ENCODE data around the gene HLCS. TPM values are rescaled to one million over a fixed set of nuclear protein-coding genes. Genes with fewer than 3 reads are reported as not detected.
A peak's percentile ranks its signal among the peaks of the same experiment; 100 is the strongest.

The HLCS gene
- total RNA-seq, 1 donor from 2014 or later, result 20.2 TPM

DNA sequence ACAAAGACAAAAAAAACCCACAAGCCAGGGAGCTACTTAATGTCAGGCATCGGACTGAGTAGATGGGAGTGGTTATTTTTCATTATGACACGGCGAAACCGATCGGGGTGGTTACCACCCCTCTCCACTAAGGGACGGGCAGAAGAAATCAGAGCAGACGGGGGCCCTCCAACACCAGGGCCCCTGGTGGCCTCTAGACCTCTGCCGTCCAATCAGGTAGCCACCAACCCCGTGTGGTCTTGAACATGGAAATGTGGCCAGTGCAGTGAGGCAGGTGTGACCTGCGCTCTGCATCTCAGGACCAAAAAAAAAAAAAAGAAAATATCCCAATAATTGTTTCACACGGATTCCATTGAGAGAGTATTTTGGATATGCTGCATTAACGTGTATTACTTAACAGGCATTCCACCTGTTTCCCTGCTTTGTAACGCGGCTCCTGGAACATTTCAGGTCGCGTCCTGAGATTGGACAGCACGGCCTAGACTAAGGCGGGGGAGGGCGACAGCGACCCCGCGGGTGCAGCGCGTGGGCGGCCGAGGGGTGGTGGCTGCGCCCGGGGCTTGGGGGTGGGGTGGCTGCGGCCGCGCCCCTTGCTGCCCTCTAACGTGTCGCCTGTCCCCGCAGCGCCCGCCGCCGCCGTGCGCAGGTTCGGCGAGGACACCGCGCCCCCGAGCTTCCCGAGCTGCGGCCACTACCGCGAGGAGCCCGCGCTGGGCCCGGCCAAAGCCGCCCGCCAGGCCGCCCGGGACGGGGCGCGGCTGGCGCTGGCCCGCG is 219.2 kb downstream of the HLCS start:
- no peak for TF ChIP-seq CTCF (IDR thresholded peaks at IDR 0.05; ENCODE audit: unreplicated experiment)
- DNase-seq (ENCODE audit: low spot score in 2 of 2, unreplicated experiment in 2 of 2), result peak in 1 of 2 experiments; percentile 46
- peaks cover 40% of the 10 kb centered on the region for H3K27me3 Mint-ChIP-seq (ENCODE audit: low read depth)

GRCh38 chr21:36745459-36745858 is 221.0 kb downstream of the HLCS start:
- peaks cover 33% of the 10 kb centered on the region for H3K4me1 Mint-ChIP-seq
- H3K9me3 Mint-ChIP-seq, result no peaks in the 10 kb centered on the region
- no peak overlapping the region for H3K4me3 Mint-ChIP-seq
- no peak for TF ChIP-seq CTCF (IDR thresholded peaks at IDR 0.05; ENCODE audit: unreplicated experiment)
- H3K27ac Mint-ChIP-seq, result no peak overlapping the region
- H3K36me3 Mint-ChIP-seq, result no peaks in the 10 kb centered on the region
- no peak for DNase-seq (ENCODE audit: low spot score in 2 of 2, unreplicated experiment in 2 of 2)
- peaks cover 40% of the 10 kb centered on the region for H3K27me3 Mint-ChIP-seq (ENCODE audit: low read depth)

More for the DNA sequence above, 219.2 kb downstream of the HLCS start:
- H3K4me3 Mint-ChIP-seq, result peak overlapping the region; percentile 70
- no peaks in the 10 kb centered on the region for H3K36me3 Mint-ChIP-seq
- no peaks in the 10 kb centered on the region for H3K9me3 Mint-ChIP-seq
- no peak overlapping the region for H3K27ac Mint-ChIP-seq
- peaks cover 42% of the 10 kb centered on the region for H3K4me1 Mint-ChIP-seq

DNA sequence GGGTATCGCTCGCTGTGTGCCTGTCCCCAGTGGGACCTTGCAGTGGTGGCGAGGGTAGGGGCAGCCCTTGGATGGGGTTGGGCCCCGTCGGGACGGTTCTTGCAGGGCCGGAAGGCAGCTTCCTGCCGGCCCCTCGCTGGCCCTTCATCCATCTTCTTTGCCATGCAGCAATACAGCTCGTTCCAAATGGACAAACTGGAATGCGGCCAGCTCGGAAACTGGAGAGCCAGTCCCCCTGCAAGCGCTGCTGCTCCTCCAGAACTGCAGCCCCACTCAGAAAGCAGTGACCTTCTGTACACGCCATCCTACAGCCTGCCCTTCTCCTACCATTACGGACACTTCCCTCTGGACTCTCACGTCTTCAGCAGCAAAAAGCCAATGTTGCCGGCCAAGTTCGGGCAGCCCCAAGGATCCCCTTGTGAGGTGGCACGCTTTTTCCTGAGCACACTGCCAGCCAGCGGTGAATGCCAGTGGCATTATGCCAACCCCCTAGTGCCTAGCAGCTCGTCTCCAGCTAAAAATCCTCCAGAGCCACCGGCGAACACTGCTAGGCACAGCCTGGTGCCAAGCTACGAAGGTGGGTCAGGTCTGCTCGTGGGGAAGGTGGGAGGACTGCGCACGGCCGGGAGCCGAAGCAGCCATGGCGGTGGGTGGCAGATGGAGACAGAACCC is 221.8 kb downstream of the HLCS start:
- Mint-ChIP-seq H3K4me3 (no peak overlapping the region), H3K9me3 (no peaks in the 10 kb centered on the region), H3K27ac (no peak overlapping the region), H3K27me3 (ENCODE audit: low read depth) (peaks cover 47% of the 10 kb centered on the region), H3K36me3 (no peaks in the 10 kb centered on the region), H3K4me1 (peaks cover 25% of the 10 kb centered on the region)
- no peak for DNase-seq (ENCODE audit: low spot score in 2 of 2, unreplicated experiment in 2 of 2)
- TF ChIP-seq CTCF (IDR thresholded peaks at IDR 0.05; ENCODE audit: unreplicated experiment), result no peak

- Mint-ChIP-seq H3K9me3 (no peaks in the 10 kb centered on the region), H3K4me3 (no peak overlapping the region), H3K27ac (no peak overlapping the region), H3K36me3 (no peaks in the 10 kb centered on the region), H3K27me3 (ENCODE audit: low read depth) (peaks cover 48% of the 10 kb centered on the region), H3K4me1 (peaks cover 20% of the 10 kb centered on the region)
- no peak for TF ChIP-seq CTCF (IDR thresholded peaks at IDR 0.05; ENCODE audit: unreplicated experiment)
- no peak for DNase-seq (ENCODE audit: low spot score in 2 of 2, unreplicated experiment in 2 of 2)
These were observed 222.3 kb downstream of the HLCS start for GRCh38 chr21:36744190-36744559.

DNA sequence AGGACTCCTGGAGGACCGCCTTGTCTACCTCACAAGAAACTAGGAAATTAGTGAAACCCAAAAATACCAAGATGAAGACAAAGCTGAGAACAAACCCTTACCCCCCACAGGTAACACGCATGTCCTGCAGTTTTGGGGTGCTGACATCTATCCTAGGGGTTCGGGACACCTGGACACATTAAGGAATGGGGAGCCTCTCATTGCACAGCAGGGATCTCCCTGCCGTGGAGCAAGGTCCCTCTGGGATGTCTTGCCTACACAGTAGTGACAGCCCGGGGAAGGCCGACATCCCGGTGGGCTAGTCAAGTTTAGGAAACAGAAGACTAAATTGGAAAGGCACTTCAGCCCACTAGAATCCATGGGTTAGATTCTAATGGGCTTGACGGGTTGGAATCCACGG is 223.0 kb downstream of the HLCS start:
- no peaks in the 10 kb centered on the region for H3K36me3 Mint-ChIP-seq
- peaks cover 15% of the 10 kb centered on the region for H3K4me1 Mint-ChIP-seq
- DNase-seq (ENCODE audit: low spot score in 2 of 2, unreplicated experiment in 2 of 2), result no peak
- H3K9me3 Mint-ChIP-seq, result no peaks in the 10 kb centered on the region
- TF ChIP-seq CTCF (IDR thresholded peaks at IDR 0.05; ENCODE audit: unreplicated experiment), result no peak
- peaks cover 47% of the 10 kb centered on the region for H3K27me3 Mint-ChIP-seq (ENCODE audit: low read depth)
- H3K4me3 Mint-ChIP-seq, result no peak overlapping the region
- H3K27ac Mint-ChIP-seq, result no peak overlapping the region
